DMS114 treated with DMSO at 0.1 percent for 48 hours (cell line): ENCODE data around the gene OGT.
"Not testable (repeated sequence)": the region's sequence is repeated elsewhere in the genome, so short reads cannot be mapped to it uniquely, and the experiment has no call there.

Source experiments
- DNase-seq: peaks from one replicate; lab custom pipeline; 2025; ENCODE audit not compliant: unreplicated experiment; lab: John Stamatoyannopoulos, UW

OGT gene

GRCh38 chrX:71579990-71580380, 47.1 kb downstream of the OGT start:
- DNase-seq, result no peak

- no peak for DNase-seq
Measured at GRCh38 chrX:71581210-71581609, 48.3 kb downstream of the OGT start.

- no peak for DNase-seq
Measured at GRCh38 chrX:71586929-71587328, 54.0 kb downstream of the OGT start.

- not testable (repeated sequence) for DNase-seq
Measured at GRCh38 chrX:71593210-71593609, 60.3 kb downstream of the OGT start.

- DNase-seq, result no peak
Measured at GRCh38 chrX:71599965-71600364, 67.1 kb downstream of the OGT start.

- no peak for DNase-seq
Measured at GRCh38 chrX:71603618-71604017, 70.7 kb downstream of the OGT start.

- DNase-seq, result no peak
Measured at GRCh38 chrX:71604141-71604540, 71.2 kb downstream of the OGT start.

- no peak for DNase-seq
Measured at GRCh38 chrX:71604796-71605568, 72.1 kb downstream of the OGT start.

GRCh38 chrX:71606536-71607216, 73.8 kb downstream of the OGT start:
- no peak for DNase-seq

- no peak for DNase-seq
Measured at GRCh38 chrX:71607488-71607887, 74.6 kb downstream of the OGT start.

GRCh38 chrX:71609095-71609750, 76.3 kb downstream of the OGT start:
- no peak for DNase-seq

GRCh38 chrX:71611736-71612135, 78.8 kb downstream of the OGT start:
- not testable (repeated sequence) for DNase-seq

GRCh38 chrX:71612256-71612655, 79.4 kb downstream of the OGT start:
- DNase-seq, result no peak

- DNase-seq, result no peak
Measured at GRCh38 chrX:71615056-71615455, 82.2 kb downstream of the OGT start.

GRCh38 chrX:71615954-71616353, 83.0 kb downstream of the OGT start:
- DNase-seq, result no peak

- DNase-seq, result no peak
Measured at GRCh38 chrX:71616672-71617529, 84.0 kb downstream of the OGT start.

GRCh38 chrX:71617742-71618141, 84.8 kb downstream of the OGT start:
- no peak for DNase-seq

GRCh38 chrX:71618303-71618721, 85.4 kb downstream of the OGT start, which contains the start of gene CXCR3:
TSS of gene CXCR3 (minus strand) at chrX:71618511. CDS start at chrX:71618449, 62 bp downstream.
- DNase-seq, result no peak

GRCh38 chrX:71618787-71619186, 85.9 kb downstream of the OGT start:
- DNase-seq, result no peak

- no peak for DNase-seq
Measured at GRCh38 chrX:71619193-71619592, 86.3 kb downstream of the OGT start.

- DNase-seq, result no peak
Measured at GRCh38 chrX:71619986-71620385, 87.1 kb downstream of the OGT start.
